Keratinocyte (primary cell): ENCODE data around the gene ABHD2. TPM values are rescaled to one million over a fixed set of nuclear protein-coding genes. Genes with fewer than 3 reads are reported as not detected.

ENCODE experiments used
- DNase-seq: peaks from one replicate; pipeline ENCODE4 v3.0.0-alpha.2; 2011; ENCODE audit warnings: low read depth, missing footprints, low spot score
- FAIRE-seq: peaks from 2 replicates; lab custom pipeline; 2011; peaks lifted over from hg19 to GRCh38; lab: Jason Lieb, UNC
- H2AFZ ChIP-seq: 2 replicates; pipeline ENCODE4 v1.6.0; 2012; ENCODE audit warnings: low read length, control low read depth, inconsistent platforms; ENCODE audit not compliant: control insufficient read depth
- H3K27ac ChIP-seq: 2 replicates; pipeline ENCODE4 v1.5.1; 2011; ENCODE audit warnings: low read length; ENCODE audit not compliant: control insufficient read depth, insufficient read depth
- H3K27me3 ChIP-seq: 3 replicates; pipeline ENCODE4 v1.6.0; 2011; ENCODE audit warnings: low read length; ENCODE audit not compliant: control insufficient read depth, insufficient read depth; ENCODE audit errors: extremely low read depth
- H3K36me3 ChIP-seq, 2 experiments: 2 replicates in 1 of 2; 3 replicates in 1 of 2; pipeline ENCODE4 v1.5.1; 2011; ENCODE audit warnings: low read length in 2 of 2, mild to moderate bottlenecking in 1 of 2; ENCODE audit not compliant: control insufficient read depth in 2 of 2, insufficient read depth in 2 of 2; ENCODE audit errors: extremely low read depth in 1 of 2
- H3K4me1 ChIP-seq: 3 replicates; pipeline ENCODE4 v1.5.1; 2011; ENCODE audit warnings: low read length; ENCODE audit not compliant: control insufficient read depth, insufficient read depth; ENCODE audit errors: extremely low read depth
- H3K4me2 ChIP-seq: 3 replicates; pipeline ENCODE4 v1.6.0; 2011; ENCODE audit warnings: low read depth, low read length; ENCODE audit not compliant: control insufficient read depth, insufficient read depth; ENCODE audit errors: extremely low read depth
- H3K4me3 ChIP-seq, 3 experiments: fragments of 200-600 bp in 1 of 3; sonication (generic) in 1 of 3; 2 replicates in 2 of 3; 3 replicates in 1 of 3; pipeline ENCODE4 v1.5.1; 2011 to 2016; ENCODE audit warnings: low read length in 3 of 3, mild to moderate bottlenecking in 3 of 3, control low read depth in 2 of 3, inconsistent platforms in 1 of 3, low read depth in 1 of 3, mixed read lengths in 1 of 3, mixed run types in 1 of 3, moderate library complexity in 1 of 3; ENCODE audit not compliant: control insufficient read depth in 2 of 3, insufficient read depth in 2 of 3; ENCODE audit errors: extremely low read depth in 1 of 3
- H3K79me2 ChIP-seq: 2 replicates; pipeline ENCODE4 v1.6.0; 2012; ENCODE audit warnings: low read length; ENCODE audit not compliant: control insufficient read depth, insufficient read depth
- H3K9ac ChIP-seq: 3 replicates; pipeline ENCODE4 v1.6.0; 2011; ENCODE audit warnings: low read length; ENCODE audit not compliant: control insufficient read depth, insufficient read depth; ENCODE audit errors: extremely low read depth
- H3K9me1 ChIP-seq: 3 replicates; pipeline ENCODE4 v1.6.0; 2011; ENCODE audit warnings: low read length; ENCODE audit not compliant: control insufficient read depth, insufficient read depth; ENCODE audit errors: extremely low read depth
- H3K9me3 ChIP-seq: 2 replicates; pipeline ENCODE4 v1.5.1; 2012; ENCODE audit warnings: low read depth, low read length; ENCODE audit not compliant: control insufficient read depth
- H4K20me1 ChIP-seq: 3 replicates; pipeline ENCODE4 v1.6.0; 2011; ENCODE audit warnings: low read length; ENCODE audit not compliant: control insufficient read depth, insufficient read depth; ENCODE audit errors: extremely low read depth
- EZH2 ChIP-seq: IDR thresholded peaks from one replicate; pipeline ENCODE4 v1.6.1; 2012; ENCODE audit warnings: inconsistent platforms, mild to moderate bottlenecking, low read length, moderate library complexity
- dilution Hi-C: fragments of 300-500 bp; cut with MboI; formaldehyde crosslinking; loops from one replicate; pipeline ENCODE4 v1.7.0; 2020; ENCODE audit warnings: low sequenced_read_pairs; ENCODE audit not compliant: extremely low pct_ligation_motif_present
- polyA plus RNA-seq, 5 experiments: library from polyadenylated mRNA; depleted of rRNA in 3 of 5; stranded (reverse) in 3 of 5; stranded (forward) in 1 of 5; unstranded in 1 of 5; fragments of >200 nt; gene quantifications; 1 replicate in 1 of 5; 2 replicates in 3 of 5; 3 replicates in 1 of 5; pipeline versions ENCODE4 v1.2.1 to v1.2.3, GENCODE V29; 2011 to 2012; ENCODE audit warnings: missing spikeins in 2 of 5, low read depth in 1 of 5, low replicate concordance in 1 of 5
- TF ChIP-seq, protein P1 (sequence below), 3 experiments: IDR thresholded peaks in 1 of 3; conservative IDR thresholded peaks in 1 of 3; optimal IDR thresholded peaks in 1 of 3; 2 replicates in 2 of 3; 3 replicates in 1 of 3; pipeline versions ENCODE3 to v1.5.1; 2011; ENCODE audit warnings: low read length in 3 of 3, mild to moderate bottlenecking in 3 of 3, moderate library complexity in 2 of 3, control low read depth in 1 of 3, inconsistent platforms in 1 of 3; ENCODE audit not compliant: insufficient read depth in 2 of 3; ENCODE audit errors: extremely low read depth in 1 of 3

Gene ABHD2
- polyA plus RNA-seq, 1 donor (not counting 4 experiments of a cell fraction or from before 2014, with no cell fraction given): 22.8 TPM

DNA sequence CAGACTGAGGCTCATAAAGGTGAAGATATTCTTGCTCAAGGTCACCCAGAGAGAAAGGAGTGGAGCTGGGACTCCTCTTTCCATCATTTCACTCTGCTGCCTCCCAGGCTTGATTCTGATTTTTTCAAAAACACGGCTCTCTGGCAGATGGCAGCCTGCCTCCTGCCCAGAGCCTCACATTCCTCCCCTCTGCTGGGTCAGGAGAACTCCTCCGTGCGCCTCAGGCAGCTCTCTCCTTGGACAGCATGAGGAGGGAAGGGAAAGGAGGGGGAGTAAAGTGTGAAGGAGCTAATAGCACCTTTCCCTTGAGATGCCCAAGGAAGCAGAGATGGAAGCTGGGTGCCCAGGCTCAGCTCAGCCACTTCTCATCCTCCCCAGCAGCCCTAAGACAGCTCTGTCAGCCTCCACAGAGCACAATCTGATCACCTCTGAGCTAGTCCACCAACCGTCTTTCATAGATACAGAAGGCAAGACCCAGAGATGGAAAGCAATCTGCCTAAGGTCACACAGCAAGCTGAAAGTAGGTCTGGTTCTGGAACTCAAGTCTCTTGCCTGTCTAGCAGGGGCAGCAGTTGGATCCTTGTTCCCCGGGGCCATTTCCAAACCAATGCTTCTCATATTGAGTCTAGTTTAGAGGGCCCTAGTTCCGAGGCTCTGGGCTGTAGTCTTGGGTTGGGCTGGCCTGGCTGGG lies 129.6 kb downstream of the ABHD2 start:
- DNase-seq (no peak), FAIRE-seq (no peak)
- no peaks in the 10 kb centered on the region for H3K9me1 ChIP-seq
- H2AFZ ChIP-seq: no peak overlapping the region
- H3K4me2 ChIP-seq: no peak overlapping the region
- no peaks in the 10 kb centered on the region for H3K79me2 ChIP-seq
- no peaks in the 10 kb centered on the region for H3K4me1 ChIP-seq
- H3K9ac ChIP-seq: no peak overlapping the region
- H3K27ac ChIP-seq: no peak overlapping the region
- H3K9me3 ChIP-seq: no peaks in the 10 kb centered on the region
- H4K20me1 ChIP-seq: no peaks in the 10 kb centered on the region
- TF ChIP-seq EZH2: no peak
- TF ChIP-seq, protein P1, sequence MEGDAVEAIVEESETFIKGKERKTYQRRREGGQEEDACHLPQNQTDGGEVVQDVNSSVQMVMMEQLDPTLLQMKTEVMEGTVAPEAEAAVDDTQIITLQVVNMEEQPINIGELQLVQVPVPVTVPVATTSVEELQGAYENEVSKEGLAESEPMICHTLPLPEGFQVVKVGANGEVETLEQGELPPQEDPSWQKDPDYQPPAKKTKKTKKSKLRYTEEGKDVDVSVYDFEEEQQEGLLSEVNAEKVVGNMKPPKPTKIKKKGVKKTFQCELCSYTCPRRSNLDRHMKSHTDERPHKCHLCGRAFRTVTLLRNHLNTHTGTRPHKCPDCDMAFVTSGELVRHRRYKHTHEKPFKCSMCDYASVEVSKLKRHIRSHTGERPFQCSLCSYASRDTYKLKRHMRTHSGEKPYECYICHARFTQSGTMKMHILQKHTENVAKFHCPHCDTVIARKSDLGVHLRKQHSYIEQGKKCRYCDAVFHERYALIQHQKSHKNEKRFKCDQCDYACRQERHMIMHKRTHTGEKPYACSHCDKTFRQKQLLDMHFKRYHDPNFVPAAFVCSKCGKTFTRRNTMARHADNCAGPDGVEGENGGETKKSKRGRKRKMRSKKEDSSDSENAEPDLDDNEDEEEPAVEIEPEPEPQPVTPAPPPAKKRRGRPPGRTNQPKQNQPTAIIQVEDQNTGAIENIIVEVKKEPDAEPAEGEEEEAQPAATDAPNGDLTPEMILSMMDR (optimal IDR thresholded peaks at IDR 0.05 in 1 of 3, IDR thresholded peaks at IDR 0.05 in 1 of 3, conservative IDR thresholded peaks at IDR 0.05 in 1 of 3; ENCODE audit: extremely low read depth in 1 of 3, insufficient read depth in 2 of 3, low read length in 3 of 3): no peak
- no peak overlapping the region for H3K4me3 ChIP-seq
- peaks cover 16% of the 10 kb centered on the region for H3K27me3 ChIP-seq
- no peaks in the 10 kb centered on the region for H3K36me3 ChIP-seq
- dilution Hi-C loops: no loop called here

DNA sequence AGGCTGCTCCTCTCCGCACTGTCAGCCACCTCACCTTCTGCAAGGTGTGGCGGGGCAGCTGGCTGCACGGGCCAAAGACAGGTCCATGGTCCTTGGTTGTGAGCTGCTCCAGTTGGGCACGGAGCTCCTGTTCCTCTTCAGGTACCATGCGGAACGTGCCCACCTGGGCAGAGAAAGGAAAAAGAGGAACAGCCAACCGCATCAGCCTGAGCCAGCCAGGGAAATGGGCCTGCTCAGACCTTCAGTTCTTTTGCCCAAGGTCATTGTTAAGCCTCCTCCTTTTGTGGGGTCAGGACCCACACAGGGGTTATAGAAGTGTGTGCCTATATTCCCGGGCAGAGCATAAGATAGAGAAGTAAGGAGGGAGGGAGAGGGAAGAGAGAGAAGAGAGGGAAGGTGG lies 130.3 kb downstream of the ABHD2 start:
- H3K79me2 ChIP-seq: no peaks in the 10 kb centered on the region
- H3K4me2 ChIP-seq: no peak overlapping the region
- no peak overlapping the region for H3K27ac ChIP-seq
- peaks cover 16% of the 10 kb centered on the region for H3K27me3 ChIP-seq
- no peaks in the 10 kb centered on the region for H3K9me1 ChIP-seq
- H3K4me3 ChIP-seq: no peak overlapping the region
- TF ChIP-seq, protein P1 (optimal IDR thresholded peaks at IDR 0.05 in 1 of 3, IDR thresholded peaks at IDR 0.05 in 1 of 3, conservative IDR thresholded peaks at IDR 0.05 in 1 of 3; ENCODE audit: extremely low read depth in 1 of 3, insufficient read depth in 2 of 3, low read length in 3 of 3): no peak
- no peak for TF ChIP-seq EZH2
- FAIRE-seq (no peak), DNase-seq (no peak)
- H3K4me1 ChIP-seq: no peaks in the 10 kb centered on the region
- dilution Hi-C loops: no loop called here
- no peaks in the 10 kb centered on the region for H4K20me1 ChIP-seq
- no peaks in the 10 kb centered on the region for H3K36me3 ChIP-seq
- H3K9ac ChIP-seq: no peak overlapping the region
- H3K9me3 ChIP-seq: no peaks in the 10 kb centered on the region
- no peak overlapping the region for H2AFZ ChIP-seq
